B cell (primary cell): ENCODE results near the gene GALNT7. TPM values are rescaled to one million over a fixed set of nuclear protein-coding genes. Genes with fewer than 3 reads are reported as not detected.
A peak's percentile ranks its signal among the peaks of the same experiment; 100 is the strongest.

Experiments used
- ATAC-seq: fragments of 200-7000 bp; cut with Tn5 transposase; one replicate; pipeline ENCODE4 v1.10.0; 2021; ENCODE audit warnings: low read depth, mild to moderate bottlenecking, moderate number of reproducible peaks, moderate library complexity
- CTCF ChIA-PET: fragments of 350-600 bp; sonication (Branson Sonifier 250); formaldehyde crosslinking; loops from one replicate; lab custom pipeline; 2021; ENCODE audit warnings: antibody characterized with exemption, inconsistent platforms; lab: Charles Lee
- POLR2A ChIA-PET: fragments of 350-600 bp; sonication (Branson Sonifier 250); formaldehyde crosslinking; loops from one replicate; lab custom pipeline; 2021; ENCODE audit warnings: antibody characterized with exemption; lab: Charles Lee
- DNase-seq: peaks from one replicate; pipeline ENCODE4 v3.0.0; 2013
- H2AFZ ChIP-seq: 2 replicates; pipeline ENCODE4 v1.6.1; 2012; ENCODE audit warnings: mild to moderate bottlenecking, low read depth, low read length; ENCODE audit not compliant: insufficient read depth, poor library complexity, severe bottlenecking
- H3K27ac ChIP-seq, 2 donors: 1 replicate in 1 of 2; 2 replicates in 1 of 2; pipeline ENCODE4 v1.5.1; 2012 to 2013; ENCODE audit warnings: low read length in 2 of 2, mild to moderate bottlenecking in 2 of 2, moderate library complexity in 1 of 2
- H3K27me3 ChIP-seq, 4 experiments: fragments of 200-600 bp in 1 of 4; sonication (generic) in 1 of 4; replicated peaks in 1 of 4; 1 replicate in 2 of 4; 2 replicates in 2 of 4; pipeline versions ENCODE4 v1.6.1 to v1.7.0; 2013 to 2016; ENCODE audit warnings: low read length in 3 of 4, mild to moderate bottlenecking in 2 of 4, mixed read lengths in 1 of 4, moderate library complexity in 1 of 4; ENCODE audit not compliant: insufficient read depth in 4 of 4, control insufficient read depth in 3 of 4; ENCODE audit errors: control extremely low read depth in 1 of 4
- H3K36me3 ChIP-seq, 2 experiments: replicated peaks in 1 of 2; 1 replicate in 1 of 2; 2 replicates in 1 of 2; pipeline versions ENCODE4 v1.6.1 to v1.7.1; 2013; ENCODE audit warnings: low read length in 1 of 2; ENCODE audit not compliant: insufficient read depth in 2 of 2, control insufficient read depth in 1 of 2; ENCODE audit errors: control extremely low read depth in 1 of 2, extremely low read depth in 1 of 2
- H3K4me1 ChIP-seq, 2 donors: fragments of 200-600 bp in 1 of 2; sonication (generic) in 1 of 2; 1 replicate in 1 of 2; 2 replicates in 1 of 2; pipeline versions ENCODE4 v1.5.1 to v1.6.1; 2013 to 2017; ENCODE audit warnings: low read length in 2 of 2; ENCODE audit not compliant: control insufficient read depth in 2 of 2, insufficient read depth in 2 of 2
- H3K4me2 ChIP-seq: replicated peaks from 2 replicates; pipeline ENCODE3; 2012; ENCODE audit warnings: mild to moderate bottlenecking, low read depth, low read length; ENCODE audit not compliant: poor library complexity, severe bottlenecking
- H3K4me3 ChIP-seq, 5 experiments: fragments of 200-600 bp in 1 of 5; sonication (generic) in 1 of 5; 1 replicate in 3 of 5; 2 replicates in 2 of 5; pipeline versions ENCODE4 v1.5.1 to v1.7.0; 2011 to 2016; ENCODE audit warnings: low read length in 4 of 5, mild to moderate bottlenecking in 4 of 5, low read depth in 2 of 5, control low read depth in 1 of 5, moderate library complexity in 1 of 5; ENCODE audit not compliant: insufficient read depth in 1 of 5; ENCODE audit errors: control extremely low read depth in 1 of 5, extremely low read depth in 1 of 5
- H3K79me2 ChIP-seq: fragments of 200-600 bp; sonication (generic); one replicate; pipeline ENCODE4 v1.6.0; 2016; ENCODE audit warnings: low read length; ENCODE audit not compliant: control insufficient read depth, insufficient read depth
- H3K9ac ChIP-seq: fragments of 200-600 bp; sonication (generic); 2 replicates; pipeline ENCODE4 v1.6.1; 2017; ENCODE audit warnings: mild to moderate bottlenecking, low read length, moderate library complexity
- H3K9me3 ChIP-seq, 3 donors: one replicate each; pipeline versions ENCODE4 v1.6.1 to v1.7.1; 2013; ENCODE audit warnings: low read length in 2 of 3; ENCODE audit not compliant: control insufficient read depth in 2 of 3, insufficient read depth in 1 of 3; ENCODE audit errors: control extremely low read depth in 1 of 3
- H4K20me1 ChIP-seq: 2 replicates; pipeline ENCODE4 v1.6.0; 2012; ENCODE audit warnings: mild to moderate bottlenecking, low read length; ENCODE audit not compliant: insufficient read depth, control insufficient read depth, poor library complexity, severe bottlenecking
- H3K27ac Mint-ChIP-seq: one replicate; pipeline ENCODE4 v1.8.0; 2021; ENCODE audit warnings: mixed read lengths
- H3K27me3 Mint-ChIP-seq: one replicate; pipeline ENCODE4 v1.8.0; 2021; ENCODE audit warnings: mixed read lengths
- H3K4me1 Mint-ChIP-seq: one replicate; pipeline ENCODE4 v1.8.0; 2021; ENCODE audit warnings: mixed read lengths
- H3K4me3 Mint-ChIP-seq: one replicate; pipeline ENCODE4 v1.8.0; 2021; ENCODE audit warnings: mixed read lengths
- H3K9me3 Mint-ChIP-seq: one replicate; pipeline ENCODE4 v1.8.0; 2022; ENCODE audit warnings: mixed read lengths; ENCODE audit not compliant: insufficient read depth
- EZH2 ChIP-seq: IDR thresholded peaks from 2 replicates; pipeline ENCODE4 v1.6.1; 2012; ENCODE audit warnings: borderline replicate concordance, low read depth, mild to moderate bottlenecking, moderate library complexity, low read length; ENCODE audit not compliant: insufficient read depth, poor library complexity, severe bottlenecking
- WGBS: methylation state at CpG from one replicate; pipeline ENCODE4 v1.1.5; 2013; ENCODE audit warnings: missing lambda C conversion rate; ENCODE audit not compliant: insufficient coverage; 5-methylcytosine and 5-hydroxymethylcytosine counted together
- intact Hi-C: fragments of 100-400 bp; cut with micrococcal nuclease; formaldehyde crosslinking; loops from one replicate; pipeline ENCODE4 v1.10.0; 2022
- polyA plus RNA-seq: library from polyadenylated mRNA; depleted of rRNA; stranded (reverse); fragments of >200 nt; gene quantifications from 2 replicates; pipeline ENCODE4 v1.2.3, GENCODE V29; 2012
- total RNA-seq, 2 donors: library from RNA; stranded (reverse); fragments of 120-200 nt in 1 of 2; gene quantifications; 1 replicate in 1 of 2; 2 replicates in 1 of 2; pipeline versions ENCODE4 v1.2.3 to v1.2.4, GENCODE V29; 2013 to 2022
- TF ChIP-seq, protein P1 (sequence below): fragments of 200-600 bp; IDR thresholded peaks from one replicate; pipeline ENCODE4 v1.8.0; 2022; ENCODE audit warnings: antibody characterized with exemption, mild to moderate bottlenecking

The GALNT7 gene
- total and polyA plus RNA-seq, 2 donors (not counting 1 experiment from before 2014, with no cell fraction given): 5.8 to 23.7 TPM

DNA sequence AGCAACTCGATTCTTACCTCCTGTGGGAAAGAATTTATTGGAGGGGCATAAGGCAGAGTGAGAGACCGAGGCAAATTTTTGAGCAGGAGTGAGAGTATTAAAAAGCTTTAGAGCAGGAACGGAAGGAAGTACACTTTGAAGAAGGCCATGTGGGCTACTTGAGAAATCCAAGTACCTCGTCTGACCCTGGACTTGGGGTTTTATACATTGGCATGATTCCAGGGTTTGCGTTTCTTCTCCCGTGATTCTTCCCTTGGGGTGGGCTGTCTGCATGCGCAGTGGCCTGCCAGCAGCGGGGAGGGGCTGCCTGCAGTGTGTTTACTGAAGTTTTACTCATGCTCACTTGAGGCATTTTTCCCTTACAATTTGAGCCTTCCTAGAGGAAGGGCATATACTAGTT lies 3.4 kb downstream of the GALNT7 start:
- intact Hi-C loops: loop anchor here (5.0 kb wide), 1 partner anchor 85 kb away; no protein-coding TSS in a partner anchor

DNA sequence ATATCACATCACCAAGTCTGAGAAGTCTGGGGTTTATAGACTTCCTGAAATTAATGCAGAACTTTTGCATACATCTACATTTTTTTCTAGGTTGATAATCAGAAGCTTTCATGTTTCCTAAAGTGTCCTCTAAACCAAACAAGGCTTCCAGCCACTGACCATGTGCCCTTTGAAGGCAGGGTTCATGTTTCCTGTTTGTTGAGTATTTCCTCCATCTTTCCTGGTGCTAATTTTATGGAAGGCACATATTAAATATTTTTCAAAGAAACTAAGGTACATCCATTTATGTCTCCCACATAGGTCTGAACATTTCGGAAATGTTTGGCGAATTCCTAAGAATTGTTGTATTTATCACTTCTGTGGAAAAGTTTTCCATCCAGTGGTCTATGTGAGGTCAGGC lies 5.6 kb downstream of the GALNT7 start:
- Histone ChIP-seq H3K79me2 (peaks cover 91% of the 10 kb centered on the region), H3K4me3 (no peak overlapping the region), H3K36me3 (no peaks in the 10 kb centered on the region), H3K9me3 (no peaks in the 10 kb centered on the region), H4K20me1 (peaks cover 50% of the 10 kb centered on the region), H3K4me2 (peak overlapping the region; percentile 1), H3K27ac (no peak overlapping the region), H3K9ac (no peak overlapping the region), H3K4me1 (peaks cover 45 to 57% of the 10 kb centered on the region in 2 donors), H2AFZ (no peak overlapping the region), H3K27me3 (no peaks in the 10 kb centered on the region)
- Mint-ChIP-seq H3K4me1 (peaks cover 69% of the 10 kb centered on the region), H3K27ac (no peak overlapping the region), H3K27me3 (no peaks in the 10 kb centered on the region), H3K4me3 (no peak overlapping the region), H3K9me3 (no peaks in the 10 kb centered on the region)
- intact Hi-C loops: loop anchor here (5.0 kb wide), 1 partner anchor 83 kb away; no protein-coding TSS in a partner anchor
- TF ChIP-seq, protein P1, sequence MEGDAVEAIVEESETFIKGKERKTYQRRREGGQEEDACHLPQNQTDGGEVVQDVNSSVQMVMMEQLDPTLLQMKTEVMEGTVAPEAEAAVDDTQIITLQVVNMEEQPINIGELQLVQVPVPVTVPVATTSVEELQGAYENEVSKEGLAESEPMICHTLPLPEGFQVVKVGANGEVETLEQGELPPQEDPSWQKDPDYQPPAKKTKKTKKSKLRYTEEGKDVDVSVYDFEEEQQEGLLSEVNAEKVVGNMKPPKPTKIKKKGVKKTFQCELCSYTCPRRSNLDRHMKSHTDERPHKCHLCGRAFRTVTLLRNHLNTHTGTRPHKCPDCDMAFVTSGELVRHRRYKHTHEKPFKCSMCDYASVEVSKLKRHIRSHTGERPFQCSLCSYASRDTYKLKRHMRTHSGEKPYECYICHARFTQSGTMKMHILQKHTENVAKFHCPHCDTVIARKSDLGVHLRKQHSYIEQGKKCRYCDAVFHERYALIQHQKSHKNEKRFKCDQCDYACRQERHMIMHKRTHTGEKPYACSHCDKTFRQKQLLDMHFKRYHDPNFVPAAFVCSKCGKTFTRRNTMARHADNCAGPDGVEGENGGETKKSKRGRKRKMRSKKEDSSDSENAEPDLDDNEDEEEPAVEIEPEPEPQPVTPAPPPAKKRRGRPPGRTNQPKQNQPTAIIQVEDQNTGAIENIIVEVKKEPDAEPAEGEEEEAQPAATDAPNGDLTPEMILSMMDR: no peak
- no peak for TF ChIP-seq EZH2
- DNase-seq (no peak), ATAC-seq (no peak)
- CTCF ChIA-PET: interaction anchor here (1.2 kb wide), 1 partner anchor 114 kb away, joined by 4 read pairs; no protein-coding TSS in a partner anchor
- POLR2A ChIA-PET: no interaction called here
- no CpG with 5 or more reads among the region's 2 CpGs for WGBS

More for the DNA sequence above, 3.4 kb downstream of the GALNT7 start:
- no peak for ATAC-seq
- peaks cover 43 to 53% of the 10 kb centered on the region in 2 donors for H3K4me1 ChIP-seq
- ChIA-PET POLR2A (no interaction called here), CTCF (no interaction called here)
- Mint-ChIP-seq H3K4me1 (peaks cover 69% of the 10 kb centered on the region), H3K4me3 (no peak overlapping the region), H3K27ac (no peak overlapping the region), H3K27me3 (no peaks in the 10 kb centered on the region), H3K9me3 (no peaks in the 10 kb centered on the region)
- no peak overlapping the region for H3K27ac ChIP-seq
- H3K4me2 ChIP-seq: no peak overlapping the region
- no peak for DNase-seq
- peaks cover 35% of the 10 kb centered on the region for H4K20me1 ChIP-seq
- H2AFZ ChIP-seq: no peak overlapping the region
- 45% methylated on average over 6 of the region's 8 CpGs for WGBS
- no peaks in the 10 kb centered on the region for H3K36me3 ChIP-seq
- no peaks in the 10 kb centered on the region for H3K27me3 ChIP-seq
- H3K9me3 ChIP-seq: no peaks in the 10 kb centered on the region
- peaks cover 76% of the 10 kb centered on the region for H3K79me2 ChIP-seq
- no peak overlapping the region for H3K9ac ChIP-seq
- TF ChIP-seq, protein P1: no peak
- H3K4me3 ChIP-seq: no peak overlapping the region
